Neural progenitor cell (in vitro differentiated cells): ENCODE data around the gene SPHKAP.
"Not testable (repeated sequence)": the region's sequence is repeated elsewhere in the genome, so short reads cannot be mapped to it uniquely, and the experiment has no call there.

ENCODE experiments used
- EZH2 ChIP-seq: fragments of 200-600 bp; sonication (generic); IDR thresholded peaks from 2 replicates; pipeline ENCODE4 v1.6.1; 2017; ENCODE audit warnings: antibody characterized with exemption, mild to moderate bottlenecking, moderate library complexity
- TF ChIP-seq, protein P1 (sequence below): fragments of 200-600 bp; sonication (generic); IDR thresholded peaks from 2 replicates; pipeline ENCODE4 v1.5.1; 2017; ENCODE audit warnings: antibody characterized with exemption, mild to moderate bottlenecking

DNA sequence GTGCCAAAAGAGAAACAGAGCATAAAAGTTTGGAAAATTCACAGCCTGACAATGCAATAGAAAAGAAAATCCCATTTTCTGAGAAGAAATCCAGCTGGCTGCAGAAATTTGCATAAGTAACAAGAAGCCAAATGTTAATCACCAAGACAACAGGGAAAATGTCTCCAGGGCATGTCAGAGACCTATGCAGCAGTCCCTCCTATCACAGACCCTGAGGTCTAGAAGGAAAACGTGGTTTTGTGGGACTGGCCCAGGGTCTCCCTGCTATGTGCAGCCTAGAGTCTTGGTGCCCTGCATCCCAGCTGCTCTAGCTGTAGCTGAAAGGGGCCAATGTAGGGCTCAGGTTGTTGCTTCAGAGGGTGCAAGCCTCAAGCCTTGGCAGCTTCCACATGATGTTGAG, 104.8 kb downstream of the SPHKAP start:
- TF ChIP-seq, protein P1, sequence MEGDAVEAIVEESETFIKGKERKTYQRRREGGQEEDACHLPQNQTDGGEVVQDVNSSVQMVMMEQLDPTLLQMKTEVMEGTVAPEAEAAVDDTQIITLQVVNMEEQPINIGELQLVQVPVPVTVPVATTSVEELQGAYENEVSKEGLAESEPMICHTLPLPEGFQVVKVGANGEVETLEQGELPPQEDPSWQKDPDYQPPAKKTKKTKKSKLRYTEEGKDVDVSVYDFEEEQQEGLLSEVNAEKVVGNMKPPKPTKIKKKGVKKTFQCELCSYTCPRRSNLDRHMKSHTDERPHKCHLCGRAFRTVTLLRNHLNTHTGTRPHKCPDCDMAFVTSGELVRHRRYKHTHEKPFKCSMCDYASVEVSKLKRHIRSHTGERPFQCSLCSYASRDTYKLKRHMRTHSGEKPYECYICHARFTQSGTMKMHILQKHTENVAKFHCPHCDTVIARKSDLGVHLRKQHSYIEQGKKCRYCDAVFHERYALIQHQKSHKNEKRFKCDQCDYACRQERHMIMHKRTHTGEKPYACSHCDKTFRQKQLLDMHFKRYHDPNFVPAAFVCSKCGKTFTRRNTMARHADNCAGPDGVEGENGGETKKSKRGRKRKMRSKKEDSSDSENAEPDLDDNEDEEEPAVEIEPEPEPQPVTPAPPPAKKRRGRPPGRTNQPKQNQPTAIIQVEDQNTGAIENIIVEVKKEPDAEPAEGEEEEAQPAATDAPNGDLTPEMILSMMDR, result not testable (repeated sequence)
- not testable (repeated sequence) for TF ChIP-seq EZH2
